GM21423 (cell line): Measurements from ENCODE around the gene MEAF6.

Source experiments
- ATAC-seq: cut with Tn5 transposase; IDR thresholded peaks from one replicate; pipeline ENCODE4 v1.9.1; 2021; ENCODE audit warnings: mild to moderate bottlenecking, moderate library complexity; ENCODE audit not compliant: unreplicated experiment

MEAF6 gene

DNA sequence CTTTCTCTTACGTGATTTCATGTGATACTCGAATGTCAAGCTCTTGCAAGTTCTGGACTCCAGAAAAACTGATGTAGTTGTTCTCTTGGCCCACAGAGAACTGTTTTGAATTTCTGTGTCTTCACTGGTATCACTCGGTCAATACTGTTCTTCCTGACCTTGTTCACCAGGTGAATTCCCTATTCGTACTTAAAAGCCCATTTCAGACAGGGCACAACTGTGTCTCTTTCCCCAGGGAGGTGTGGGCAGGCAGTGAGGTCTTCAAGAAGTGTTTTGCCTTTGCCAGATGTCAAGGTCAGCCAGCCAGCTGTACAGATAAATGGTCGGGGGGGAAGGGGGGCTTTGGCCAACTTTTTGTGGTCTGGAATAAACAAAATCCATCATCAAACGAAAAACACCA, 67.7 kb downstream of the MEAF6 start:
- no peak for ATAC-seq

DNA sequence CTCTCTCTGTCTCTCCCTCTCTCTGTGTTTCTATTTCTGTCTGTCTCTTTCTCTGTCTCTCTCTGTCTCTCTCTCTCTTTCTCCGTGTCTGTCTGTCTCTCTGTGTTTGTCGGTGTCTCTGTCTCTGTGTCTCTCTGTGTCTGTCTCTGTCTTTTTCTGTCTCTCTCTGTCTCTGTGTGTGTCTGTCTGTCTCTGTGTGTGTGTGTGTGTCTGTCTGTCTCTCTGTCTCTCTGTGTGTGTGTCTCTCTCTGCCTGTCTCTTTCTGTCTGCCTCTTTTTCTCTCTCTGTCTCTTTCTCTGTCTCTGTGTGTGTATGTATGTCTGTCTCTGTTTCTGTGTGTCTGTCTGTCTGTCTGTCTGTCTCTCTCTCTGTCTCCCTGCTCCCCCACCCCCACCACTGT, 71.9 kb downstream of the MEAF6 start:
- ATAC-seq = no peak
